Measurements from ENCODE around the gene MRPL28.
"Not testable (repeated sequence)": the region's sequence is repeated elsewhere in the genome, so short reads cannot be mapped to it uniquely, and the experiment has no call there.

MRPL28 gene

DNA sequence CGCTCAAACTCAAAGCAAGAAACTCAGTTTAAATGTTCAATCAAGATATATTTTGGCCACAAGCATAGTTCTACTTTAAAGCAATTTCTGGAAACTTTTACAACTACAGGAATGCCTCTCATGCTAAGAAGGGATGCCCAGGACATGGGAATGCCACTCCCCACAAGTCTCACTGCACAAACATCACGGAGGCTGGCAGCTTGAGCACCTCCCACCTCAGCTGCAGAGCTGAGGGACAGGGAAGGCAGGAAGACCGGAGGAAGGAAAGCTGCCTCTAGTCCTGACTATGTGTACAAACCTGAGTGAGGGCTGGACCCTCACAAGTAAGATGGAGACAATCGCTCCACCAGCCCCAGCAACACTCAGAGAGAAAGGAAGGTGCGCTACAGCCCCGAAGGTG is 23.1 kb downstream of the MRPL28 start:
- Mint-ChIP-seq H3K9me3 (no peaks in the 10 kb centered on the region), H3K4me3 (no peak overlapping the region), H3K27ac (no peak overlapping the region), H3K4me1 (ENCODE audit: low read depth) (peaks cover 84% of the 10 kb centered on the region), H3K27me3 (no peaks in the 10 kb centered on the region), H3K36me3 (ENCODE audit: low read depth) (peaks cover 48% of the 10 kb centered on the region)

DNA sequence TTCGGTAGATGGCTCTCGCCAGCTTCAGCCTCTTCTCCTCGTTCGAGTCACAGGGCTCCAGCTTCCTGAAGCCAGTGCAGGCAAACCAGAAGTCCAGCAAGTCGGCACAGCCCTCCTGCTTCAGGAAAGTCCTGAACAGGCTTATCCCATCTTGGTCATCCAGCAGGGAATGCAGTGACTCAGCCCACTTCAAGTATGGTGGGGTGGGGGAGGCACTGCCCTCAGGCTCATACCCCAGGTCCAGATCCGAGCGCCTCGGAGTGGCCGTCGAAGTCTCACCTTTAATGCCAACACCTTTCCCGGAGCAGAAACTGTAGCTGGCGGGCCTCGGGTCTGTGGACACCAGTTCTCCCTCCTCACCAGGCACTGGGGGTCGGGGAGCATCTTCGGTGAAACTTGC is 23.8 kb downstream of the MRPL28 start:
- no peak overlapping the region for H3K4me3 Mint-ChIP-seq
- no peaks in the 10 kb centered on the region for H3K27me3 Mint-ChIP-seq
- H3K27ac Mint-ChIP-seq, result no peak overlapping the region
- no peaks in the 10 kb centered on the region for H3K9me3 Mint-ChIP-seq
- peaks cover 52% of the 10 kb centered on the region for H3K36me3 Mint-ChIP-seq (ENCODE audit: low read depth)
- H3K4me1 Mint-ChIP-seq (ENCODE audit: low read depth), result peaks cover 88% of the 10 kb centered on the region

GRCh38 chr16:345772-346171 is 24.6 kb downstream of the MRPL28 start:
- Mint-ChIP-seq H3K9me3 (no peaks in the 10 kb centered on the region), H3K27ac (no peak overlapping the region), H3K36me3 (ENCODE audit: low read depth) (peaks cover 52% of the 10 kb centered on the region), H3K4me1 (ENCODE audit: low read depth) (peaks cover 84% of the 10 kb centered on the region), H3K27me3 (no peaks in the 10 kb centered on the region), H3K4me3 (no peak overlapping the region)

- Mint-ChIP-seq H3K27me3 (no peaks in the 10 kb centered on the region), H3K4me3 (peak overlapping the region; percentile 31), H3K9me3 (no peaks in the 10 kb centered on the region), H3K4me1 (ENCODE audit: low read depth) (peaks cover 80% of the 10 kb centered on the region), H3K27ac (no peak overlapping the region), H3K36me3 (ENCODE audit: low read depth) (peaks cover 43% of the 10 kb centered on the region)
These were observed 27.7 kb downstream of the MRPL28 start for GRCh38 chr16:342455-343213.

GRCh38 chr16:341974-342336 is 28.4 kb downstream of the MRPL28 start:
- peak overlapping the region; percentile 61 for H3K27ac Mint-ChIP-seq
- not testable (repeated sequence) for H3K9me3 Mint-ChIP-seq, H3K4me3 Mint-ChIP-seq, H3K27me3 Mint-ChIP-seq
- H3K4me1 Mint-ChIP-seq (ENCODE audit: low read depth), result peaks cover 78% of the 10 kb centered on the region
- H3K36me3 Mint-ChIP-seq (ENCODE audit: low read depth), result peaks cover 39% of the 10 kb centered on the region

- H3K27me3 Mint-ChIP-seq, H3K27ac Mint-ChIP-seq, H3K4me3 Mint-ChIP-seq, H3K9me3 Mint-ChIP-seq: not testable (repeated sequence)
- Mint-ChIP-seq H3K36me3 (ENCODE audit: low read depth) (peaks cover 37% of the 10 kb centered on the region), H3K4me1 (ENCODE audit: low read depth) (peaks cover 75% of the 10 kb centered on the region)
These were observed 29.0 kb downstream of the MRPL28 start for GRCh38 chr16:341095-341973.

DNA sequence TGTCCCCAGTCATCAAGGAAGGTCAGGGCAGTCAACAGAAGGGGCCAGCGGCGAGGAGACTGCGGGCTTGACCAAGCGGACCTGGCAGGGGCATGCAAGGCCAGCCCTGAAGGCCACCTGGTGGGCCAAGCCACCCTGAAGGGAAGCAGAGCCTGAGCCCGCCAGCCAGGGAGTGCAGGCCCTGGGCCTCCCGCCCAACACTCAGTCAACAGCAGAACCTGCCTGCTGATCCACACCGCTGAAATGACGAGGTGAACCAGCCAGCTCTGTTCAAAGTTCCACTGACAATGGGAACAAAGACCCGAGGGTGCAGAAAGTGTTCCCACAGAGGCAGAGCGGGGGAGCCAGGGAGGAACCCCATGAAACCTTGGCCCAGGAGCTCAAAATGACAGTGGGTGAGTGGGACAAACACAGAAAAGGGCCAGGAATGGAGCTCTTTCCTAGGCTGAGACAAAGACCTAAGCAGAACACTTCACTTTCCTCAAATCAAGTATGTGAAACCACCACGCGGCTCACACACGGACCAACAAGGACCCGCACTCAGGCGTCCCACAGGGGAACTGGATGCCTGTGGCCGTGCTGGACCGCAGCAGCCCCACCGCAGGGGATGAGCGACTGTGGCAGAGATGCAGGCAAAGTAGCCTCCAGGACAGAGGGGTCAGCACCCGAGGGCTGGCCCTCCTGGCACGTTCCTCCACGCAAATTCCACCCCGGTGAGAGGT is 29.8 kb downstream of the MRPL28 start:
- peaks cover 29% of the 10 kb centered on the region for H3K36me3 Mint-ChIP-seq (ENCODE audit: low read depth)
- peak overlapping the region; percentile 52 for H3K4me3 Mint-ChIP-seq
- H3K4me1 Mint-ChIP-seq (ENCODE audit: low read depth), result peaks cover 74% of the 10 kb centered on the region
- H3K27me3 Mint-ChIP-seq, result no peaks in the 10 kb centered on the region
- H3K27ac Mint-ChIP-seq, result no peak overlapping the region
- no peaks in the 10 kb centered on the region for H3K9me3 Mint-ChIP-seq

DNA sequence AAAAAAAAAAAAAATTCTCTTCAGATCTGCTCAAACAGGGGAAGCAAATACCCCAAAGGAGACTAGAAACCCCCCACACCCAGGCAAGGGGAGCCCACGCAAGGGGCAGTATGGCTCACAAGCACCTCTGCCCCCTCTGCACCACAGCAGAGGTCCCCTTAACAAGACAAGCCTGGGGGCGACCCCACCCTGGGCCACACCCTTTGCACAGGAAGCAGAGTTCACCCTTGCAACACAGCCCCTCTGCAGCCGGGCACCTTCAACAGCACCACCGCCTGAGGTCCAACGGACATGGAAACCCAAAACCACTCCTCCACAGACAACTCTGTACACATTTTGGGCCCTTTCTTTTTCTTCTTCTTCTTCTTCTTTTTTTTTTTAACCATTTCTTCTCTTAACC is 30.7 kb downstream of the MRPL28 start:
- H3K27ac Mint-ChIP-seq, result no peak overlapping the region
- H3K9me3 Mint-ChIP-seq, result no peaks in the 10 kb centered on the region
- peaks cover 20% of the 10 kb centered on the region for H3K36me3 Mint-ChIP-seq (ENCODE audit: low read depth)
- H3K4me1 Mint-ChIP-seq (ENCODE audit: low read depth), result peaks cover 73% of the 10 kb centered on the region
- no peaks in the 10 kb centered on the region for H3K27me3 Mint-ChIP-seq
- H3K4me3 Mint-ChIP-seq, result peak overlapping the region; percentile 52

DNA sequence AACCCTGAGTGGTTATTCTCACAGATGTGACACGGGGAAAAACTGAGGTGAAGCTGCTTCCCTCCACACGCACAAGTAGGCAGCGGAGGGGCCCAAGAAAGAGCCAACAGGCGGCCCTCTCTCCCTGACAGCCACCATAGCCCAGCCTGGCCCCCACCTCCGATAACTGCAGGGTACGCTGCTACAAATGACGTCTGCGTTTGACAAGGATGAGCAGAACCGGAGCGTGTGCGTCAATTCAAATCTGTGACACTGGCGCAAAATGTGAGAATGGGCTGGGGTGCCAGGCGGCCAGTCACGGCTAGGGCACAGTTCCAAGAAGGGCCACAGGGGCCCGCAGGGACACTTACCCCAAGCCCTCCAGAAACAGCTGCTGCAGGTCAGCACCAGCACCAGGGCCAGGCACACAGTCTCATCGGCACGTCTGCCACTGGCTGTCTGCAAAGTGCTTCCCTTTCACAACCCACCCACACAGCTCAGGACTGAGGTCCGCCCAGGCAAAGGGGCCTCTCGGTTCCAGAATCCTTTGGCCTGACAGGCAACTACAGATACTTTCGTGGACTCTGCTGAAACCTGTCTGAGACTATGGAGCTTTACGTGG is 32.3 kb downstream of the MRPL28 start:
- Mint-ChIP-seq H3K9me3 (no peaks in the 10 kb centered on the region), H3K36me3 (ENCODE audit: low read depth) (peaks cover 17% of the 10 kb centered on the region), H3K4me1 (ENCODE audit: low read depth) (peaks cover 70% of the 10 kb centered on the region), H3K4me3 (no peak overlapping the region), H3K27me3 (no peaks in the 10 kb centered on the region), H3K27ac (no peak overlapping the region)

GRCh38 chr16:337437-337836 is 32.9 kb downstream of the MRPL28 start:
- no peaks in the 10 kb centered on the region for H3K9me3 Mint-ChIP-seq
- H3K36me3 Mint-ChIP-seq (ENCODE audit: low read depth), result peaks cover 12% of the 10 kb centered on the region
- peaks cover 69% of the 10 kb centered on the region for H3K4me1 Mint-ChIP-seq (ENCODE audit: low read depth)
- no peaks in the 10 kb centered on the region for H3K27me3 Mint-ChIP-seq
- no peak overlapping the region for H3K4me3 Mint-ChIP-seq
- no peak overlapping the region for H3K27ac Mint-ChIP-seq

- H3K27ac Mint-ChIP-seq, result no peak overlapping the region
- no peaks in the 10 kb centered on the region for H3K27me3 Mint-ChIP-seq
- H3K36me3 Mint-ChIP-seq (ENCODE audit: low read depth), result peaks cover 5% of the 10 kb centered on the region
- H3K9me3 Mint-ChIP-seq, result no peaks in the 10 kb centered on the region
- no peak overlapping the region for H3K4me3 Mint-ChIP-seq
- H3K4me1 Mint-ChIP-seq (ENCODE audit: low read depth), result peaks cover 69% of the 10 kb centered on the region
These were observed 34.1 kb downstream of the MRPL28 start for GRCh38 chr16:336269-336668.

DNA sequence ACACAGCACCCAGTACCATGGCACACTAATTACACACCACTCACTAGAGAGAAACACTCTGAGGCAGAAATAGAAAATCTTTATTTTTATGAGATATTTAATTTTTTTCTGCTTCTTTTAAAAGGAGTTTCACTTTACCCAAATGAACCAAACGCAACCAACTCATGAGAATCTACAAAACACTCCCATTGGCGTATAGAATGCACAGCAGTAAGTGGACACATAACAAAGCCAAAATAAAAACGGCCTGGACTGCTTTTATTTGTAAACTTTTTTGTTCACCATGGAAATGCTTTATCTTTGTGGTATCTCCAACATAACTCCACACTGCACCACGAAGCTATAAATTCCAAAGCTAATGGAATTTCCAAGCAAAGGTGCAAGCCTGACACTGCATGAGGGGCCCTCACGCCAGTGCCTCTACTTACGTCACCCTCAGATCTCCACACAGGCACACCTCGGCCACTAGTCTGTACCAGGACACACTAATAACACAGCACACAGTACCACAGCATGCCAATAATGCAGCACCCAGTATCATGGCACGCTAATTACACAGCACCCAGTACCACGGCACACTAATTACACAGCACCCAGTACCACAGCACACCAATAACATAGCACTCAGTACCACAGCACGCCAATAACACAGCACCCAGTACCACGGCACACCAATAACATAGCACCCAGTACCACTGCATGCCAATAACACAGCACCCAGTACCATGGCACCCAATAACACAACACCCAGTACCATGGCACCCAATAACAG is 35.3 kb downstream of the MRPL28 start:
- H3K27ac Mint-ChIP-seq, H3K27me3 Mint-ChIP-seq, H3K4me3 Mint-ChIP-seq, H3K9me3 Mint-ChIP-seq: not testable (repeated sequence)
- H3K4me1 Mint-ChIP-seq (ENCODE audit: low read depth), result peaks cover 73% of the 10 kb centered on the region
- peaks cover 13% of the 10 kb centered on the region for H3K36me3 Mint-ChIP-seq (ENCODE audit: low read depth)

GRCh38 chr16:334164-334832 is 36.0 kb downstream of the MRPL28 start:
- H3K4me1 Mint-ChIP-seq (ENCODE audit: low read depth), result peaks cover 67% of the 10 kb centered on the region
- H3K9me3 Mint-ChIP-seq; H3K27ac Mint-ChIP-seq; H3K4me3 Mint-ChIP-seq; H3K27me3 Mint-ChIP-seq; H3K36me3 Mint-ChIP-seq (ENCODE audit: low read depth): not testable (repeated sequence)
